ENCODE data around the gene PAX9.

DNA sequence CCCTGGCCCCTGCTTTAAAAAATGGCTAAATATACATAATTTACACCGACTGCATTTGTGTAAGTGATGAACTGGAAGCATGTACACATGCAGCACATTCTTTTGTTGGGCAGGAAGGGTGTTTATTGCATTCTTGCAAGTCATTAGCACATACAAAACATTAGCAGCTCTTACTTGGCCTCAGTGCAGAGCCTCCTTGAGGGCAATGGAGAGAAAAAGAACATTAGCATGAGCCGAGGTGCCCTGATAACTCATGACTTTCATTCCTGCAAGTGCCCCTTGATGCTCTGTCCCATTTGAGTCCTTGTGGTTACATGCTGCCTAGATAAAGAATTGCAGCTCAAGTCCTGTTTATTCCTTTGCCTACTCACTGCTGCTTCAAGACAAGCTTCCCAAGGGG is 61.9 kb downstream of the PAX9 start:
- no peak for TF ChIP-seq REST (IDR thresholded peaks at IDR 0.05; ENCODE audit: insufficient read depth in 1 of 2, low read depth in 2 of 2, low read length in 2 of 2)
- no peak for TF ChIP-seq TAF1 (IDR thresholded peaks at IDR 0.05; ENCODE audit: borderline replicate concordance, insufficient read depth, low read length)
- TF ChIP-seq POLR2AphosphoS5 (IDR thresholded peaks at IDR 0.05; ENCODE audit: low read depth, low read length) = no peak
- no peak for TF ChIP-seq SIN3A (IDR thresholded peaks at IDR 0.05; ENCODE audit: borderline replicate concordance, insufficient read depth, low read length)
